ENCODE results near the gene SLC12A5. TPM values are rescaled to one million over a fixed set of nuclear protein-coding genes. Genes with fewer than 3 reads are reported as not detected.

The SLC12A5 gene
- total RNA-seq, 1 donor from 2014 or later = 5.1 TPM

- H3K27ac Mint-ChIP-seq = no peak overlapping the region
- H3K4me1 Mint-ChIP-seq (ENCODE audit: unreplicated experiment) = peaks cover 7% of the 10 kb centered on the region
- no peak for DNase-seq (ENCODE audit: extremely low spot score, unreplicated experiment)
- H3K4me3 Mint-ChIP-seq = no peak overlapping the region
- H3K36me3 Mint-ChIP-seq = no peaks in the 10 kb centered on the region
- H3K9me3 Mint-ChIP-seq = no peaks in the 10 kb centered on the region
- H3K27me3 Mint-ChIP-seq = peaks cover 31% of the 10 kb centered on the region
- TF ChIP-seq CTCF (conservative IDR thresholded peaks at IDR 0.05) = no peak
These were observed 30.3 kb upstream of the SLC12A5 start for GRCh38 chr20:45998761-45999160.

GRCh38 chr20:45999557-46000261, 29.3 kb upstream of the SLC12A5 start:
- no peak overlapping the region for H3K4me3 Mint-ChIP-seq
- DNase-seq (ENCODE audit: extremely low spot score, unreplicated experiment) = no peak
- peaks cover 38% of the 10 kb centered on the region for H3K27me3 Mint-ChIP-seq
- no peak for TF ChIP-seq CTCF (conservative IDR thresholded peaks at IDR 0.05)
- peaks cover 12% of the 10 kb centered on the region for H3K4me1 Mint-ChIP-seq (ENCODE audit: unreplicated experiment)
- H3K27ac Mint-ChIP-seq = no peak overlapping the region
- no peaks in the 10 kb centered on the region for H3K9me3 Mint-ChIP-seq
- no peaks in the 10 kb centered on the region for H3K36me3 Mint-ChIP-seq

- H3K9me3 Mint-ChIP-seq = no peaks in the 10 kb centered on the region
- no peak overlapping the region for H3K4me3 Mint-ChIP-seq
- H3K27me3 Mint-ChIP-seq = peaks cover 41% of the 10 kb centered on the region
- no peak for TF ChIP-seq CTCF (conservative IDR thresholded peaks at IDR 0.05)
- H3K36me3 Mint-ChIP-seq = no peaks in the 10 kb centered on the region
- H3K4me1 Mint-ChIP-seq (ENCODE audit: unreplicated experiment) = peaks cover 6% of the 10 kb centered on the region
- no peak overlapping the region for H3K27ac Mint-ChIP-seq
- no peak for DNase-seq (ENCODE audit: extremely low spot score, unreplicated experiment)
These were observed 28.6 kb upstream of the SLC12A5 start for GRCh38 chr20:46000262-46000996.

GRCh38 chr20:46001498-46001897, 27.5 kb upstream of the SLC12A5 start:
- no peak overlapping the region for H3K4me3 Mint-ChIP-seq
- TF ChIP-seq CTCF (conservative IDR thresholded peaks at IDR 0.05) = no peak
- no peaks in the 10 kb centered on the region for H3K36me3 Mint-ChIP-seq
- H3K9me3 Mint-ChIP-seq = no peaks in the 10 kb centered on the region
- H3K27me3 Mint-ChIP-seq = peaks cover 44% of the 10 kb centered on the region
- DNase-seq (ENCODE audit: extremely low spot score, unreplicated experiment) = no peak
- no peak overlapping the region for H3K27ac Mint-ChIP-seq
- H3K4me1 Mint-ChIP-seq (ENCODE audit: unreplicated experiment) = peaks cover 5% of the 10 kb centered on the region

GRCh38 chr20:46002008-46002407, 27.0 kb upstream of the SLC12A5 start:
- no peaks in the 10 kb centered on the region for H3K9me3 Mint-ChIP-seq
- no peaks in the 10 kb centered on the region for H3K36me3 Mint-ChIP-seq
- no peak overlapping the region for H3K4me3 Mint-ChIP-seq
- H3K27ac Mint-ChIP-seq = no peak overlapping the region
- TF ChIP-seq CTCF (conservative IDR thresholded peaks at IDR 0.05) = no peak
- no peak for DNase-seq (ENCODE audit: extremely low spot score, unreplicated experiment)
- H3K27me3 Mint-ChIP-seq = peaks cover 48% of the 10 kb centered on the region
- peaks cover 5% of the 10 kb centered on the region for H3K4me1 Mint-ChIP-seq (ENCODE audit: unreplicated experiment)
